Smooth muscle cell of the pulmonary artery (primary cell): ENCODE measurements around the gene MGRN1. TPM values are rescaled to one million over a fixed set of nuclear protein-coding genes. Genes with fewer than 3 reads are reported as not detected.

ENCODE experiments used
- total RNA-seq: library from RNA; depleted of rRNA; stranded (reverse); fragments of >200 nt; gene quantifications from 2 replicates; pipeline ENCODE4 v1.2.3, GENCODE V29; 2014

MGRN1 gene
- 38.8 and 56.0 TPM in 2 replicates for total RNA-seq

GRCh38 chr16:4624015-4624826 is at the start of gene MGRN1:
MGRN1 (plus strand) TSS chr16:4624826; CDS start chr16:4624961, 135 bp downstream.

GRCh38 chr16:4614571-4615383 is 9.8 kb upstream of the MGRN1 start, which contains the start of gene UBALD1:
UBALD1 (minus strand) TSS chr16:4614888; CDS start chr16:4614797, 91 bp downstream.

GRCh38 chr16:4693296-4693955 is 68.8 kb downstream of the MGRN1 start, which contains the start of gene NUDT16L1:
NUDT16L1 (plus strand) TSS chr16:4693562; CDS start chr16:4693727, 165 bp downstream.

GRCh38 chr16:4734063-4734729 is 109.6 kb downstream of the MGRN1 start, which contains the start of the genes ANKS3 and DNAAF8:
ANKS3 (minus strand) TSS chr16:4734271; CDS start chr16:4730149, 4,122 bp downstream.
DNAAF8 (plus strand) TSS chr16:4734537; CDS start chr16:4736515, 1,978 bp downstream.

Other genes starting within 250 kb of the MGRN1 start
- 11.2 and 20.1 TPM in 2 replicates for gene CORO7, start 208.2 kb upstream of the MGRN1 start, total RNA-seq
- 61.3 and 69.2 TPM in 2 replicates for gene DNAJA3, start 199.0 kb upstream of the MGRN1 start, total RNA-seq
- gene NMRAL1, start 150.2 kb upstream of the MGRN1 start, total RNA-seq: 41.3 and 49.3 TPM in 2 replicates
- gene HMOX2, start 148.4 kb upstream of the MGRN1 start, total RNA-seq: 43.5 and 46.5 TPM in 2 replicates
- 16.1 and 25.0 TPM in 2 replicates for gene CDIP1, start 86.1 kb upstream of the MGRN1 start, total RNA-seq
- 0.07 TPM in 1 of 2 replicates, not detected in the other for gene C16orf96, start 68.5 kb upstream of the MGRN1 start, total RNA-seq
- gene UBALD1, start 9.9 kb upstream of the MGRN1 start, total RNA-seq: 3.5 and 7.0 TPM in 2 replicates
- gene NUDT16L1, start 68.7 kb downstream of the MGRN1 start, total RNA-seq: 22.6 and 23.5 TPM in 2 replicates
- 25.3 and 37.1 TPM in 2 replicates for gene ANKS3, start 109.4 kb downstream of the MGRN1 start, total RNA-seq
- gene DNAAF8, start 109.7 kb downstream of the MGRN1 start, total RNA-seq: 1.0 and 1.2 TPM in 2 replicates
- 8.1 and 11.3 TPM in 2 replicates for gene ZNF500, start 142.3 kb downstream of the MGRN1 start, total RNA-seq
- gene SEPTIN12, start 163.5 kb downstream of the MGRN1 start, total RNA-seq: not detected in 2 replicates
- gene SMIM22, start 170.5 kb downstream of the MGRN1 start, total RNA-seq: not detected in 2 replicates
- gene ROGDI, start 177.8 kb downstream of the MGRN1 start, total RNA-seq: 9.2 and 9.5 TPM in 2 replicates
- gene GLYR1, start 222.5 kb downstream of the MGRN1 start, total RNA-seq: 51.8 and 56.2 TPM in 2 replicates
- 25.9 and 26.6 TPM in 2 replicates for gene UBN1, start 222.7 kb downstream of the MGRN1 start, total RNA-seq